Measurements from ENCODE around the gene TMED1. TPM values are rescaled to one million over a fixed set of nuclear protein-coding genes. Genes with fewer than 3 reads are reported as not detected.

Gene TMED1
- total and polyA plus RNA-seq, 2 donors (not counting 3 experiments of a cell fraction or from before 2014, with no cell fraction given): 31.2 to 60.4 TPM

DNA sequence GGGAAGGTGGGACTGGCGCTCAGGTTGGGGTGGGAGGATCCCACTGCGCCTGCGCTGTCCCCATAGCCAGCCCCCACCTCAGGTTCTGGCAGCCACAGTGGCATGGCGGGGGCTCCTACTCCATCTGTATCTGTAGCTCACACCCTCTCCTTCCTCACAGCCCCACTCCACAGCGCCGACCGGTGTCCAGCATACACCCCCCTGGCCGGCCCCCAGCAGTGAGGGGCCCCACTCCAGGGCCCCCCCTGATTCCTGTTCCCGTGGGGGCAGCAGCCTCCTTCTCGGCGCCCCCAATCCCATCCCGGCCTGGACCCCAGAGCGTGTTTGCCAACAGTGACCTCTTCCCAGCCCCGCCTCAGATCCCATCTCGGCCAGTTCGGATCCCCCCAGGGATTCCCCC, 6.0 kb downstream of the TMED1 start:
- peaks cover 5 to 41% of the 10 kb centered on the region in 2 experiments for H3K36me3 ChIP-seq (ENCODE audit: control insufficient read depth in 2 of 2, extremely low read depth in 1 of 2, insufficient read depth in 2 of 2, low read length in 2 of 2)
- BruUV-seq (replicated peaks): no TSS peak

GRCh38 chr19:10828981-10829821, 6.8 kb downstream of the TMED1 start:
- Histone ChIP-seq H3K4me3 (replicated peaks in 1 of 3; ENCODE audit: insufficient read depth in 1 of 3, low read depth in 1 of 3, low read length in 3 of 3) (no peak overlapping the region), H3K79me2 (ENCODE audit: control insufficient read depth, insufficient read depth, low read length) (no peaks in the 10 kb centered on the region), H3K9ac (replicated peaks; ENCODE audit: extremely low read depth, insufficient read depth, low read length) (no peak overlapping the region), H3K27me3 (ENCODE audit: control insufficient read depth in 2 of 2, insufficient read depth in 2 of 2, low read length in 2 of 2) (no peaks in the 10 kb centered on the region), H3K4me2 (ENCODE audit: insufficient read depth, low read length) (no peak overlapping the region), H3K36me3 (ENCODE audit: control insufficient read depth in 2 of 2, extremely low read depth in 1 of 2, insufficient read depth in 2 of 2, low read length in 2 of 2) (peaks cover 5 to 47% of the 10 kb centered on the region in 2 experiments), H3K9me3 (replicated peaks; ENCODE audit: control insufficient read depth, insufficient read depth, low read length) (no peaks in the 10 kb centered on the region), H2AFZ (ENCODE audit: low read depth, low read length) (no peak overlapping the region), H3K9me1 (replicated peaks; ENCODE audit: control insufficient read depth, extremely low read depth, insufficient read depth, low read length) (no peaks in the 10 kb centered on the region), H4K20me1 (replicated peaks; ENCODE audit: control insufficient read depth, extremely low read depth, insufficient read depth, low read length) (no peaks in the 10 kb centered on the region), H3K27ac (ENCODE audit: insufficient read depth, low read depth, low read length) (no peak overlapping the region), H3K4me1 (ENCODE audit: control insufficient read depth, extremely low read depth, insufficient read depth, low read length) (no peaks in the 10 kb centered on the region)
- dilution Hi-C loops (cut with MboI; ENCODE audit: extremely low pct_ligation_motif_present, low sequenced_read_pairs): no loop called here
- no TSS peak for BruUV-seq (replicated peaks)
- CTCF ChIA-PET: interaction anchor here (0.7 to 2.6 kb wide), 4 partner anchors 9 to 112 kb away, joined by 3 to 12 read pairs (median 10); partner anchors contain the start of gene DNM2
- DNase-seq (ENCODE audit: low read depth, low spot score): no peak
- POLR2A ChIA-PET: no interaction called here
- intact Hi-C loops (cut with micrococcal nuclease): no loop called here
- TF ChIP-seq POLR2A (IDR thresholded peaks at IDR 0.05; ENCODE audit: low read depth, low read length): no peak
- no peak for TF ChIP-seq POLR2AphosphoS5 (IDR thresholded peaks at IDR 0.05; ENCODE audit: insufficient read depth, low read depth, low read length)
- TF ChIP-seq, protein P1, sequence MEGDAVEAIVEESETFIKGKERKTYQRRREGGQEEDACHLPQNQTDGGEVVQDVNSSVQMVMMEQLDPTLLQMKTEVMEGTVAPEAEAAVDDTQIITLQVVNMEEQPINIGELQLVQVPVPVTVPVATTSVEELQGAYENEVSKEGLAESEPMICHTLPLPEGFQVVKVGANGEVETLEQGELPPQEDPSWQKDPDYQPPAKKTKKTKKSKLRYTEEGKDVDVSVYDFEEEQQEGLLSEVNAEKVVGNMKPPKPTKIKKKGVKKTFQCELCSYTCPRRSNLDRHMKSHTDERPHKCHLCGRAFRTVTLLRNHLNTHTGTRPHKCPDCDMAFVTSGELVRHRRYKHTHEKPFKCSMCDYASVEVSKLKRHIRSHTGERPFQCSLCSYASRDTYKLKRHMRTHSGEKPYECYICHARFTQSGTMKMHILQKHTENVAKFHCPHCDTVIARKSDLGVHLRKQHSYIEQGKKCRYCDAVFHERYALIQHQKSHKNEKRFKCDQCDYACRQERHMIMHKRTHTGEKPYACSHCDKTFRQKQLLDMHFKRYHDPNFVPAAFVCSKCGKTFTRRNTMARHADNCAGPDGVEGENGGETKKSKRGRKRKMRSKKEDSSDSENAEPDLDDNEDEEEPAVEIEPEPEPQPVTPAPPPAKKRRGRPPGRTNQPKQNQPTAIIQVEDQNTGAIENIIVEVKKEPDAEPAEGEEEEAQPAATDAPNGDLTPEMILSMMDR (IDR thresholded peaks at IDR 0.05; ENCODE audit: extremely low read depth in 1 of 2, insufficient read depth in 1 of 2, low read depth in 1 of 2, low read length in 2 of 2): peak in 1 of 2 donors; percentile 11
- TF ChIP-seq EZH2 (IDR thresholded peaks at IDR 0.05; ENCODE audit: borderline replicate concordance, low read depth, low read length, severe bottlenecking): no peak
- FAIRE-seq: no peak

More for the DNA sequence above, 6.0 kb downstream of the TMED1 start:
- TF ChIP-seq MAX (IDR thresholded peaks at IDR 0.05; ENCODE audit: insufficient read depth, insufficient read length) (no peak), POLR2A (IDR thresholded peaks at IDR 0.05; ENCODE audit: low read depth, low read length) (no peak), POLR2AphosphoS5 (IDR thresholded peaks at IDR 0.05; ENCODE audit: insufficient read depth, low read depth, low read length) (no peak), FOS (IDR thresholded peaks at IDR 0.05; ENCODE audit: borderline replicate concordance, insufficient read depth, low read length) (no peak), EZH2 (IDR thresholded peaks at IDR 0.05; ENCODE audit: borderline replicate concordance, low read depth, low read length, severe bottlenecking) (no peak)
- DNase-seq (ENCODE audit: low read depth, low spot score) (no peak), FAIRE-seq (no peak)
- Histone ChIP-seq H3K4me3 (replicated peaks in 1 of 3; ENCODE audit: insufficient read depth in 1 of 3, low read depth in 1 of 3, low read length in 3 of 3) (no peak overlapping the region), H2AFZ (ENCODE audit: low read depth, low read length) (no peak overlapping the region), H4K20me1 (replicated peaks; ENCODE audit: control insufficient read depth, extremely low read depth, insufficient read depth, low read length) (no peaks in the 10 kb centered on the region), H3K9me1 (replicated peaks; ENCODE audit: control insufficient read depth, extremely low read depth, insufficient read depth, low read length) (no peaks in the 10 kb centered on the region), H3K27me3 (ENCODE audit: control insufficient read depth in 2 of 2, insufficient read depth in 2 of 2, low read length in 2 of 2) (no peaks in the 10 kb centered on the region), H3K79me2 (ENCODE audit: control insufficient read depth, insufficient read depth, low read length) (no peaks in the 10 kb centered on the region), H3K4me1 (ENCODE audit: control insufficient read depth, extremely low read depth, insufficient read depth, low read length) (no peaks in the 10 kb centered on the region), H3K27ac (ENCODE audit: insufficient read depth, low read depth, low read length) (no peak overlapping the region), H3K4me2 (ENCODE audit: insufficient read depth, low read length) (no peak overlapping the region), H3K9ac (replicated peaks; ENCODE audit: extremely low read depth, insufficient read depth, low read length) (no peak overlapping the region), H3K9me3 (replicated peaks; ENCODE audit: control insufficient read depth, insufficient read depth, low read length) (no peaks in the 10 kb centered on the region)
- dilution Hi-C loops (cut with MboI; ENCODE audit: extremely low pct_ligation_motif_present, low sequenced_read_pairs): no loop called here
- ChIA-PET POLR2A (no interaction called here), CTCF (interaction anchor here (0.7 to 2.6 kb wide), 3 partner anchors 9 to 113 kb away, joined by 3 to 12 read pairs (median 11); partner anchors contain the start of gene DNM2)
- intact Hi-C loops (cut with micrococcal nuclease): no loop called here

Data from endothelial cell of umbilical vein (primary cell).